HG03060 (cell line): ENCODE data around the gene KRT71.

ENCODE experiments used
- ATAC-seq: cut with Tn5 transposase; IDR thresholded peaks from one replicate; pipeline ENCODE4 v1.9.1; 2021; ENCODE audit warnings: low read depth, moderate number of reproducible peaks; ENCODE audit not compliant: unreplicated experiment

KRT71 gene

GRCh38 chr12:52524241-52524897 is 28.6 kb downstream of the KRT71 start:
- ATAC-seq, result no peak

GRCh38 chr12:52523824-52524223 is 29.1 kb downstream of the KRT71 start:
- no peak for ATAC-seq

GRCh38 chr12:52522346-52523011 is 30.5 kb downstream of the KRT71 start:
- ATAC-seq, result no peak

GRCh38 chr12:52521568-52522266 is 31.2 kb downstream of the KRT71 start:
- ATAC-seq, result no peak

- no peak for ATAC-seq
Measured at GRCh38 chr12:52521175-52521567, 31.8 kb downstream of the KRT71 start.

GRCh38 chr12:52519826-52520662 is 32.9 kb downstream of the KRT71 start, which contains the start of gene KRT5:
Gene KRT5, minus strand, starts transcription at chr12:52520394. Its CDS starts 98 bp downstream, at chr12:52520296.
- no peak for ATAC-seq

GRCh38 chr12:52519387-52519703 is 33.6 kb downstream of the KRT71 start:
- no peak for ATAC-seq

- ATAC-seq, result no peak
Measured at GRCh38 chr12:52518574-52519386, 34.2 kb downstream of the KRT71 start.

- ATAC-seq, result no peak
Measured at GRCh38 chr12:52517888-52518287, 35.1 kb downstream of the KRT71 start.

- ATAC-seq, result no peak
Measured at GRCh38 chr12:52517005-52517835, 35.7 kb downstream of the KRT71 start.

GRCh38 chr12:52515927-52516831 is 36.8 kb downstream of the KRT71 start:
- no peak for ATAC-seq

- ATAC-seq, result no peak
Measured at GRCh38 chr12:52515319-52515646, 37.7 kb downstream of the KRT71 start.

- ATAC-seq, result no peak
Measured at GRCh38 chr12:52514471-52515318, 38.2 kb downstream of the KRT71 start.

GRCh38 chr12:52513736-52514135 is 39.2 kb downstream of the KRT71 start:
- no peak for ATAC-seq

- ATAC-seq, result no peak
Measured at GRCh38 chr12:52508211-52508610, 44.7 kb downstream of the KRT71 start.

- ATAC-seq, result no peak
Measured at GRCh38 chr12:52506858-52507715, 45.9 kb downstream of the KRT71 start.

- ATAC-seq, result no peak
Measured at GRCh38 chr12:52502877-52503276, 50.1 kb downstream of the KRT71 start.
